Activated gamma-delta T cell treated with anti-CD3 and anti-CD28 coated beads, Interleukin-2, amount 50 U/mL, for 16 hours (primary cell): Measurements from ENCODE around the gene TACR2.

Source experiments
- DNase-seq: peaks from one replicate; pipeline ENCODE4 v3.0.0-alpha.2; 2020; ENCODE audit warnings: low read depth

The TACR2 gene

GRCh38 chr10:69402386-69402785, 14.3 kb downstream of the TACR2 start:
- DNase-seq, result no peak

GRCh38 chr10:69401416-69401815, 15.3 kb downstream of the TACR2 start:
- DNase-seq, result no peak

- DNase-seq, result no peak
Observed at GRCh38 chr10:69400936-69401335, 15.8 kb downstream of the TACR2 start.

GRCh38 chr10:69398466-69398865, 18.3 kb downstream of the TACR2 start:
- no peak for DNase-seq

- no peak for DNase-seq
Observed at GRCh38 chr10:69397972-69398371, 18.7 kb downstream of the TACR2 start.

- no peak for DNase-seq
Observed at GRCh38 chr10:69394020-69394419, 22.7 kb downstream of the TACR2 start.

- DNase-seq, result peak; percentile 65
Observed at GRCh38 chr10:69392481-69393000, 24.2 kb downstream of the TACR2 start.

GRCh38 chr10:69391158-69391557, 25.6 kb downstream of the TACR2 start:
- DNase-seq, result no peak

GRCh38 chr10:69389827-69390490, 26.8 kb downstream of the TACR2 start:
- no peak for DNase-seq

- DNase-seq, result no peak
Observed at GRCh38 chr10:69388488-69388887, 28.2 kb downstream of the TACR2 start.

GRCh38 chr10:69387500-69387899, 29.2 kb downstream of the TACR2 start:
- DNase-seq, result no peak

- no peak for DNase-seq
Observed at GRCh38 chr10:69385454-69386350, 31.0 kb downstream of the TACR2 start.

- DNase-seq, result no peak
Observed at GRCh38 chr10:69384320-69384719, 32.4 kb downstream of the TACR2 start.

GRCh38 chr10:69383558-69383957, 33.2 kb downstream of the TACR2 start:
- no peak for DNase-seq

GRCh38 chr10:69382382-69383117, 34.2 kb downstream of the TACR2 start:
- DNase-seq, result no peak

- no peak for DNase-seq
Observed at GRCh38 chr10:69379800-69380199, 36.9 kb downstream of the TACR2 start.

GRCh38 chr10:69377933-69378332, 38.8 kb downstream of the TACR2 start:
- DNase-seq, result no peak

GRCh38 chr10:69377191-69377590, 39.5 kb downstream of the TACR2 start:
- no peak for DNase-seq

- no peak for DNase-seq
Observed at GRCh38 chr10:69376662-69377061, 40.1 kb downstream of the TACR2 start.

GRCh38 chr10:69375307-69376151, 41.2 kb downstream of the TACR2 start:
- DNase-seq, result no peak

- DNase-seq, result no peak
Observed at GRCh38 chr10:69374931-69375306, 41.8 kb downstream of the TACR2 start.

- DNase-seq, result no peak
Observed at GRCh38 chr10:69374242-69374641, 42.5 kb downstream of the TACR2 start.
